ENCODE data around the gene CLRN3. TPM values are rescaled to one million over a fixed set of nuclear protein-coding genes. Genes with fewer than 3 reads are reported as not detected.

Gene CLRN3
- total RNA-seq, 4 donors from 2014 or later, result not detected

- H3K4me1 ChIP-seq, result peaks cover 0 to 31% (median 14%) of the 10 kb centered on the region in 4 donors
- no peaks in the 10 kb centered on the region for H3K36me3 ChIP-seq
- 55 to 58% methylated on average over 3 of the region's 3 CpGs for WGBS, 2 donors
These were observed 2.5 kb downstream of the CLRN3 start for GRCh38 chr10:127890216-127890615.

GRCh38 chr10:127889605-127890195 is 3.0 kb downstream of the CLRN3 start:
- Histone ChIP-seq H3K4me3 (peak overlapping the region in 1 of 4 donors; percentile 6), H3K36me3 (no peaks in the 10 kb centered on the region), H3K9me3 (no peaks in the 10 kb centered on the region), H3K4me1 (peaks cover 0 to 31% (median 14%) of the 10 kb centered on the region in 4 donors), H3K27me3 (no peaks in the 10 kb centered on the region), H3K27ac (peak overlapping the region in 3 of 4 donors; percentile 62 to 85 (median 73))
- TF ChIP-seq EP300 (IDR thresholded peaks at IDR 0.05) (peak in 1 of 2 donors; percentile 51), POLR2A (IDR thresholded peaks at IDR 0.05) (no peak)
- DNase-seq (ENCODE audit: low spot score in 2 of 2), result no peak
- 17 to 25% methylated on average over 4 of the region's 4 CpGs for WGBS, 2 donors

More at GRCh38 chr10:127890216-127890615, 2.5 kb downstream of the CLRN3 start:
- Histone ChIP-seq H3K4me3 (peak overlapping the region in 1 of 4 donors; percentile 6), H3K27me3 (no peaks in the 10 kb centered on the region), H3K27ac (peak overlapping the region in 1 of 4 donors; percentile 85), H3K9me3 (no peaks in the 10 kb centered on the region)
- no peak for DNase-seq (ENCODE audit: low spot score in 2 of 2)
- TF ChIP-seq EP300 (IDR thresholded peaks at IDR 0.05), result no peak
- no peak for TF ChIP-seq POLR2A (IDR thresholded peaks at IDR 0.05)
- TF ChIP-seq CTCF (IDR thresholded peaks at IDR 0.05), result no peak

GRCh38 chr10:127888521-127889312 is 4.0 kb downstream of the CLRN3 start:
- H3K27ac ChIP-seq, result peak overlapping the region in 3 of 4 donors; percentile 62 to 85 (median 73)
- no peak overlapping the region for H3K4me3 ChIP-seq
- peaks cover 0 to 31% (median 14%) of the 10 kb centered on the region in 4 donors for H3K4me1 ChIP-seq
- H3K36me3 ChIP-seq, result no peaks in the 10 kb centered on the region
- no peak for DNase-seq (ENCODE audit: low spot score in 2 of 2)
- 83 to 86% methylated on average over 13 of the region's 13 CpGs for WGBS, 2 donors
- H3K27me3 ChIP-seq, result no peaks in the 10 kb centered on the region
- H3K9me3 ChIP-seq, result no peaks in the 10 kb centered on the region
- TF ChIP-seq CTCF (IDR thresholded peaks at IDR 0.05) (no peak), EP300 (IDR thresholded peaks at IDR 0.05) (no peak), POLR2A (IDR thresholded peaks at IDR 0.05) (no peak)

- H3K4me3 ChIP-seq, result no peak overlapping the region
- TF ChIP-seq POLR2A (IDR thresholded peaks at IDR 0.05), result no peak
- TF ChIP-seq CTCF (IDR thresholded peaks at IDR 0.05), result no peak
- no peak for TF ChIP-seq EP300 (IDR thresholded peaks at IDR 0.05)
- no peaks in the 10 kb centered on the region for H3K9me3 ChIP-seq
- peaks cover 0 to 31% (median 14%) of the 10 kb centered on the region in 4 donors for H3K4me1 ChIP-seq
- WGBS, 2 donors, result 65 to 66% methylated on average over 15 to 16 of the region's 16 CpGs
- H3K27me3 ChIP-seq, result no peaks in the 10 kb centered on the region
- no peak for DNase-seq (ENCODE audit: low spot score in 2 of 2)
- H3K36me3 ChIP-seq, result no peaks in the 10 kb centered on the region
- peak overlapping the region in 1 of 4 donors; percentile 49 for H3K27ac ChIP-seq
These were observed 5.0 kb downstream of the CLRN3 start for GRCh38 chr10:127887541-127888415.

- peak overlapping the region in 1 of 4 donors; percentile 49 for H3K27ac ChIP-seq
- no peak for TF ChIP-seq EP300 (IDR thresholded peaks at IDR 0.05)
- TF ChIP-seq POLR2A (IDR thresholded peaks at IDR 0.05), result no peak
- TF ChIP-seq CTCF (IDR thresholded peaks at IDR 0.05), result no peak
- no peak for DNase-seq (ENCODE audit: low spot score in 2 of 2)
These were observed 6.2 kb downstream of the CLRN3 start for GRCh38 chr10:127886371-127887051.

More at GRCh38 chr10:127886371-127887051, 6.2 kb downstream of the CLRN3 start:
- no peaks in the 10 kb centered on the region for H3K27me3 ChIP-seq
- H3K9me3 ChIP-seq, result no peaks in the 10 kb centered on the region
- H3K4me3 ChIP-seq, result no peak overlapping the region
- H3K36me3 ChIP-seq, result no peaks in the 10 kb centered on the region
- peaks cover 0 to 31% (median 14%) of the 10 kb centered on the region in 4 donors for H3K4me1 ChIP-seq
- 90 to 94% methylated on average over 12 of the region's 12 CpGs for WGBS, 2 donors
